ENCODE measurements around the gene FMNL2. TPM values are rescaled to one million over a fixed set of nuclear protein-coding genes. Genes with fewer than 3 reads are reported as not detected.

FMNL2 gene
- total RNA-seq, 1 experiment from 2014 or later = 33.6 TPM

DNA sequence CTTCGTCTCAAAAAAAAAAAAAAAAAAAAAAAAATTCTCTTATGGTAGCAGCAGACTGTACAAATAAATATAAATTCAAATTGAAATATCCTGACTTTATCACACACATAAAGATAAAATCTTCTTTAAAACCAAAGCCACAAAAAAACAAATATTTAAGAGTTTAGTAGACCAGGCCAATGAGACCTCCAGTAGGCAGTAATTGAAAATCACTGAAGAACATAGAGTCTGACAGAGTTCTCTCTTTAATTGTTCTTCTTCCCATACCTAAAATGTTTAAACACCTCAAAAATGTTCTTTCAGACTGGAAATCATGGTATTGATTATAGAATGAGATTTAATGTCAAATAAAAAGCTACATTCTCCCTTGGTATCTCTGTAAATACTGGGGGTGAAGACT lies 361.5 kb downstream of the FMNL2 start:
- Histone ChIP-seq H2BK12ac (ENCODE audit: insufficient read length, low read depth, low read length) (no peak overlapping the region), H3K27me3 (ENCODE audit: insufficient read depth, low read length) (no peaks in the 10 kb centered on the region), H2BK20ac (ENCODE audit: low read depth, low read length, poor library complexity, severe bottlenecking) (no peak overlapping the region), H3K23ac (ENCODE audit: insufficient read length, low read depth, low read length) (no peak overlapping the region), H4K20me1 (ENCODE audit: control insufficient read depth, insufficient read depth, insufficient read length) (no peaks in the 10 kb centered on the region), H2BK5ac (ENCODE audit: insufficient read length, low read length) (no peak overlapping the region), H4K8ac (replicated peaks; ENCODE audit: insufficient read length, low read depth, low read length) (no peak overlapping the region), H3K9ac (ENCODE audit: extremely low read depth, insufficient read length, low read length) (no peak overlapping the region), H3K79me2 (ENCODE audit: insufficient read depth, low read length) (peaks cover 17% of the 10 kb centered on the region; the same call in 1 of the 2 replicates), H3K56ac (ENCODE audit: insufficient read length, low read depth, low read length) (no peak overlapping the region), H2AK5ac (ENCODE audit: insufficient read length, low read length) (no peak overlapping the region), H3K79me1 (ENCODE audit: insufficient read depth, low read depth, low read length, poor library complexity, severe bottlenecking) (peaks cover 3% of the 10 kb centered on the region), H3K4me1 (ENCODE audit: insufficient read depth, low read length) (no peaks in the 10 kb centered on the region), H4K91ac (ENCODE audit: insufficient read length, low read depth, low read length) (no peak overlapping the region), H4K5ac (ENCODE audit: insufficient read length, low read depth, low read length) (no peak overlapping the region), H3K4me2 (ENCODE audit: insufficient read depth, insufficient read length, low read length) (no peak overlapping the region), H2AFZ (ENCODE audit: low read length) (no peak overlapping the region), H2BK120ac (ENCODE audit: low read depth, low read length, poor library complexity, severe bottlenecking) (no peak overlapping the region), H3K9me3 (ENCODE audit: control insufficient read depth, low read depth, low read length) (no peaks in the 10 kb centered on the region), H3T11ph (ENCODE audit: low read length) (no peak overlapping the region), H3K23me2 (ENCODE audit: insufficient read length, low read depth, low read length, poor library complexity, severe bottlenecking) (no peaks in the 10 kb centered on the region), H3K27ac (ENCODE audit: insufficient read length, low read depth, low read length) (no peak overlapping the region), H3K18ac (ENCODE audit: insufficient read length, low read depth, low read length) (no peak overlapping the region), H3K14ac (ENCODE audit: insufficient read depth, low read length) (no peak overlapping the region), H2BK15ac (ENCODE audit: low read depth, low read length) (no peak overlapping the region), H3K4ac (ENCODE audit: low read depth, low read length) (no peak overlapping the region)
- Mint-ChIP-seq H3K36me3 (ENCODE audit: insufficient read depth in 1 of 3, low read depth in 3 of 3) (peaks cover 0 to 29% (median 10%) of the 10 kb centered on the region in 3 experiments; a peak in 6 of 7 replicates), H3K4me1 (peaks cover 0 to 4% of the 10 kb centered on the region in 2 experiments; a peak in 2 of 4 replicates), H3K9me3 (no peaks in the 10 kb centered on the region), H3K4me3 (no peak overlapping the region), H3K27me3 (ENCODE audit: low read depth) (no peaks in the 10 kb centered on the region), H3K27ac (no peak overlapping the region)
- DNase-seq = no peak
- TF ChIP-seq, protein P1, sequence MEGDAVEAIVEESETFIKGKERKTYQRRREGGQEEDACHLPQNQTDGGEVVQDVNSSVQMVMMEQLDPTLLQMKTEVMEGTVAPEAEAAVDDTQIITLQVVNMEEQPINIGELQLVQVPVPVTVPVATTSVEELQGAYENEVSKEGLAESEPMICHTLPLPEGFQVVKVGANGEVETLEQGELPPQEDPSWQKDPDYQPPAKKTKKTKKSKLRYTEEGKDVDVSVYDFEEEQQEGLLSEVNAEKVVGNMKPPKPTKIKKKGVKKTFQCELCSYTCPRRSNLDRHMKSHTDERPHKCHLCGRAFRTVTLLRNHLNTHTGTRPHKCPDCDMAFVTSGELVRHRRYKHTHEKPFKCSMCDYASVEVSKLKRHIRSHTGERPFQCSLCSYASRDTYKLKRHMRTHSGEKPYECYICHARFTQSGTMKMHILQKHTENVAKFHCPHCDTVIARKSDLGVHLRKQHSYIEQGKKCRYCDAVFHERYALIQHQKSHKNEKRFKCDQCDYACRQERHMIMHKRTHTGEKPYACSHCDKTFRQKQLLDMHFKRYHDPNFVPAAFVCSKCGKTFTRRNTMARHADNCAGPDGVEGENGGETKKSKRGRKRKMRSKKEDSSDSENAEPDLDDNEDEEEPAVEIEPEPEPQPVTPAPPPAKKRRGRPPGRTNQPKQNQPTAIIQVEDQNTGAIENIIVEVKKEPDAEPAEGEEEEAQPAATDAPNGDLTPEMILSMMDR (conservative IDR thresholded peaks at IDR 0.05) = no peak
- WGBS (ENCODE audit: extremely low coverage, insufficient read length, low lambda C conversion rate) = no CpG with 5 or more reads among the region's 1 CpG

Other genes starting within 250 kb of the FMNL2 start
- gene CACNB4, start 236.1 kb upstream of the FMNL2 start, total RNA-seq (2021) = 1.4 and 1.5 TPM in 2 replicates
- gene STAM2, start 159.4 kb upstream of the FMNL2 start, total RNA-seq (2021) = 13.5 and 14.2 TPM in 2 replicates

All from H9 (cell line).